GM19463 (cell line): Measurements from ENCODE around the gene PPP2R5B.

Experiments
- ATAC-seq: cut with Tn5 transposase; IDR thresholded peaks from one replicate; pipeline ENCODE4 v1.9.1; 2021; ENCODE audit warnings: mild to moderate bottlenecking, moderate library complexity; ENCODE audit not compliant: unreplicated experiment

The PPP2R5B gene

DNA sequence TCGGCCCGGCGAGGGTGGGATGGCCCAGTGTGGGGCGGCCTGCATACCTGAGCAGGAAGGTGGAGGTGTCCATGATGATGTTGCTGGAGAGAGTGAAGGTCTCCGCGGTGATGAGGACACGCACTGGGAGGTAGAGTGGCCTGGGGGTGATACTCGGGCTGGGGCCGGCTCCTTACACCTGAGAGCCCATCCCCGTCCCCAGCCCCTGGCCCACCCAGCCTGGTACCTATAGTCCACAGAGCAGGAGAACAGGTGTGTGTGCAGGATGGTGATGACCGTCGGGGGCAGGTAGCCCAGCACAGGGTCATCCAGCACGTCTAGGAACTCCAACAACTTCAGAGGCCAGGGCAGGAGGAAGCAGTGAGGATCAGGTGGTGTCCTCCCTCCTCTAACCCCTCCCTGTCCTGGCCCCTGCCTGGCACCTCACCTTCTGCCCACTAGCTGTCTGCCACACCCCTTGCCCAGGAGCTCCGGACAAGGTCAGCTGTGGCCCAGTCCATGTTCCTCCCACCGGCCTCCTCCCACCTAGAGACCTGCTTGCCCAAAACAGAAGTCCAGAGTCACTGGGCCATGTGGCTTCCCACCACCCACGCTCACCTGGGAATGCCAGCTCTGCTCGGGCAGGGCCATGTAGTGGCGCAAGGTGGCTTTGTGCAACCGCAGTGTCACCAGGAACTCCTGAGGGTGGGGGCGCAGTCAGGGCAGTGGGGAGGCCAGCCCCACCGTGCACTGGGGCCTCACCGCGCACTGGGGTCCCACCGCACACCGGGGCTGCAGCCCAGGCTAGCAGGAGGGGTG is 18.8 kb upstream of the PPP2R5B start:
- ATAC-seq, result no peak

DNA sequence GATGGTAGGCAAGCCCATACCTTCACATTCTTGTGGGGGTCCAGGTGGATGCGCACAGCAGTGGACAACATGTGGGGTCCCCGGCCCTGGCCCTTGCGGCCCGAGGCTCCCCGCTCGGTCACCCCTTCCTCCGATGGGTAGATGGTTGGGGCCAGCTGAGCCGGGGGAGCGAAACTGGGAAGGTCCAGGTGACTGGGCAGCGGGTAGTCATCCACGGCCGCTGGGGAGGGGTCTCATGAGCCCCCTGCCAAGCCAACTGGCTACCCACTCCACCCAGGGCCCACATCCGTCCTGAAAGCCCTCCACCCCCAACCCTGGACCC is 18.2 kb upstream of the PPP2R5B start:
- ATAC-seq, result no peak

GRCh38 chr11:64908766-64909165 is 15.7 kb upstream of the PPP2R5B start:
- no peak for ATAC-seq

- no peak for ATAC-seq
Observed at GRCh38 chr11:64909653-64910343, 14.7 kb upstream of the PPP2R5B start.

DNA sequence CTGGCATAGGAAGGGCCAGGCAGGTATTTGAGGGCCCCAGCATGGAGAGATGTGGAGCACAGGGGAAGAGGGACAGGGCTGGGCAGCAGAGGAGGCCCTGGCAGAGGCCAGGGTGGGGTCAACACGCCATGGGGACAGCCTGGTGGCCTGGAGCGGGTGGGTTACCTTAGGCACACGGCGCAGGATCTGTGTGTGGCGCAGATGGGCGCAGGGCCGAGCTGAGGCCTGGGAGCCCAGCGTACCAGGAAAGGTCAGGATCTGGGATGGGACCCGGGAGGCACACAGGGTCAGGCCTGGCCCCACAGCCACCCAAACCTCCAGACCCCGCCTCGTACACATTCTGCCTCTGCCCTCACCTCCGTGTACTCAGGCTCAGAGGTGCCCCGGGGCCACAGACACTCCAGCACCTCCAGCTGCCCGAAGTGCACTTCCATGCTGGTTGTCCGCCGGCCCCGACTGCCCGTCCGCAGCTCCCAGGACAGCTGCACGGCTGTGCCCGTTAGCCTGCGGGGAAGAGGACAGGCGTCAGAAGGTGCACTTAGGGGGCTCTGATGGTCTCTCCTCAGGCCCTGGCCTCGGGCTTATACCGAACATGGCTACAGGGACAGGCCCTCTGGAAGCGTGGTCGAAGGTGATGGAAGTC is 13.9 kb upstream of the PPP2R5B start:
- no peak for ATAC-seq

DNA sequence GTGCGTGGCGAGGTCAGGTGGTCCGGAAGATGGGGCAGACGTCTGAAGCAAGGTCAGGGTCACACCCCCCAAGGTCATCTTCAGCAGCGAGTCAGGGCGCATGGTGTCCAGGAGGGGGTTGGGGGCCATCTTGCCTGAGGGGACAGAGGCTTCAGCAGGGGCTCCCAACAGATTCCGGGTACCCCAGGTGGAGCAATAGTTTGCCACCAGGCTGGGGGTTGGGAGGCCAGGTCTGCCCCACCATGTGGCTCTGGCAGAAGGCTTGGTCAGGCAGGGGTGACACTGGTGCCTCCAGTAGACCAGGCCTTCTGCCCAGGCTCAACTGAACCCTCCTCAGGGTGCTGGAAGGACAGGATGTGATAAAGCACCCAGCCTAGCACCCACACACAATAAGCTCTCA is 13.3 kb upstream of the PPP2R5B start:
- ATAC-seq, result no peak

GRCh38 chr11:64911689-64912088 is 12.8 kb upstream of the PPP2R5B start:
- no peak for ATAC-seq

DNA sequence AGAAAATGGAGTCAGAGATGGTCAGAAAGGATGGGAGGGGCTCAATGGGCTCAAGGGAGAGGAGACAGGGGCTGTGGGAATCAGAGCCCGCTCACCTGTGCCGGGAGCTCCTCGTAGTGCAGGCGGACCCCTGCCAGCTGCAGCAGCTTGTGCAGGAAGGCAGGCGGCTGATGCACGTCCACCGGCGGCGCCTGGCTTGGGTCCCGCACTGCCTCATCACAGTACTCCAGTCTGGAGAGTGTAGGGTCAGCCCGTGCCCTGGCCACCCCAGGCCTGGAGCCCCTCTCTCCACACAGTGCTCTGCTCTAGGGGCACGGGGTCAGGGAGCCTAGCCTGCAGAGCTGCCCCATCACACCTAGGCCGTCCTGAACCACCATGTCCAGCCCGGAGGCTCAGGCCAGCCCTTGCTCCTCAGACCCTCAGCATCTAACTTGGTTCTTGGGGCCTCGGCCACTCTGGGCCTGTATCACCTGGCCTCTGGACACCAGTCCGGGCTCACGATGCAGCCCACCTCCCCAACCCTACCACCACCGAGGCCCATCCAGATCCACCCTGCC is 11.2 kb upstream of the PPP2R5B start:
- no peak for ATAC-seq

DNA sequence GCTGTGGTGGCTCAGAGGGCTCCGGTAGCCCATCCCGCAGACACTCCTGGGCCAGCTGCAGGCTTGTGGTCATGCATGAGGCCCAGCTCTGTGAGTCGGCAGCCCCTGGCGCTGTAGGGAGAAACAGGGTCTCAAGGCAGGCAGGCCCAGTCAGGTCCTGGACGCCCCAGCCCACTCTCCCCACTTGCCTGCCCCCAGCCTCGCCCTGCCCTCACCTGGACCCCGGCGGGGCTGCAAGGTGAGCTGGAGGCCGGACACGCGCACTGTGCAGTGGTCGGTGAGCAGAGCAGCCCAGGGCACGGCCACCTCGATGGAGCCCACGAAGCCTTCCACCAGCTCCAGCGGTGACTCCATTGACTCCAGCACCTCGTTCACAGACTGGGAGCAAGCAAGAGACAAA is 10.4 kb upstream of the PPP2R5B start:
- no peak for ATAC-seq

- ATAC-seq, result no peak
Observed at GRCh38 chr11:64915376-64915887, 9.1 kb upstream of the PPP2R5B start.

DNA sequence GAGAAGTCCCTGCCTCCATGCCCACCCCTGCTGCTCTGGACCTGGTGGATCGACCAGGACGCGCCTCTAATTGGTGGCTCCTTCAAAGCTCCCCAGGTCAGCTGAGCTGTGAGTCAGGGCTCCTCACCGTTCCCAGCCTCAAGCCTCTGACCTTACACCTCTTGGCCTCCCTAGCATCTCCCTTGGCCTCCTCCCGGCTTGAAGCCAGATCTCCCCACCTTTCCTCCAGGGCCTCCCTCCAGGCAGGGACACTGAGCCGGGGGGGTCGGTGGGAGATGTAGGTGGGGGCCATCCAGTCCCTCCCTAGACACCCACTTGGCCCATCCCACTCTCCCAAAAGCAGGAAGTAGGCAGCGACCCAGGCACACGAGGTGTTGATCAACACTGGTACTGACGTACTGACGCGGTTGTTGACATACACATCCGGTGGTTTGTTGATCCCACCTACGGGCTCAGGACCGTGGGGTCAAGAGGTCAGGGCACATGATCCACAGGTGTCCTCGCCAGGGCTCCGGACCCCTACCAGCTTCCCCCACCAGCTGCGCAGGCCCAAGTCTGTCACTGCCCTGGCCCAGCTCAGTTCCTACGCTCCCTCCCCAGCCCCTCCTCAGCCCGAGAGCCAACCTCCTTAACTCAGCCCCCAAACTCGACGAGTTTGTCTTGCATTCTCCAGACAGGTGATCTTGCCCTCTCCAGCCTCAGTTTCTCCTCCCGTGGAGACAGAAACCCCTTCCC is 8.3 kb upstream of the PPP2R5B start:
- ATAC-seq, result no peak

GRCh38 chr11:64916775-64917662 is 7.5 kb upstream of the PPP2R5B start, which contains the start of gene ATG2A:
TSS of gene ATG2A (minus strand) at chr11:64917209. CDS start at chr11:64917135, 74 bp downstream.
- ATAC-seq, result peak; percentile 97

GRCh38 chr11:64917663-64917995 is 6.9 kb upstream of the PPP2R5B start:
- no peak for ATAC-seq

GRCh38 chr11:64918017-64918416 is 6.5 kb upstream of the PPP2R5B start:
- no peak for ATAC-seq

- no peak for ATAC-seq
Observed at GRCh38 chr11:64919627-64920026, 4.9 kb upstream of the PPP2R5B start.

GRCh38 chr11:64920124-64920523 is 4.4 kb upstream of the PPP2R5B start:
- ATAC-seq, result no peak

- ATAC-seq, result no peak
Observed at GRCh38 chr11:64921384-64921783, 3.1 kb upstream of the PPP2R5B start.

- no peak for ATAC-seq
Observed at GRCh38 chr11:64923151-64923661, 1.3 kb upstream of the PPP2R5B start.

- no peak for ATAC-seq
Observed at GRCh38 chr11:64924910-64925284, 408 bp downstream of the PPP2R5B start.
